NB4 (cell line): Measurements from ENCODE around the gene GNG14.
"Not testable (repeated sequence)": the region's sequence is repeated elsewhere in the genome, so short reads cannot be mapped to it uniquely, and the experiment has no call there.

Experiments
- DNase-seq: peaks from one replicate; pipeline ENCODE4 v3.0.0; 2010; ENCODE audit warnings: low read depth
- H3K4me3 ChIP-seq: one replicate; pipeline ENCODE4 v1.5.1; 2011; ENCODE audit warnings: mild to moderate bottlenecking, low read depth, low read length, moderate library complexity
- MYC ChIP-seq: IDR thresholded peaks from 2 replicates; pipeline ENCODE4 v1.6.1; 2011; ENCODE audit warnings: low read depth, low read length
- POLR2A ChIP-seq: IDR thresholded peaks from 2 replicates; pipeline ENCODE4 v1.6.1; 2011; ENCODE audit warnings: mild to moderate bottlenecking; ENCODE audit not compliant: insufficient read length; ENCODE audit errors: extremely low read depth
- TF ChIP-seq, protein P1 (sequence below): IDR thresholded peaks from 2 replicates; pipeline ENCODE4 v1.6.1; 2011; ENCODE audit warnings: low read depth, low read length
- TF ChIP-seq, protein P2 (sequence below): IDR thresholded peaks from one replicate; pipeline ENCODE4 v1.5.1; 2012; ENCODE audit warnings: low read depth, low read length

GNG14 gene

DNA sequence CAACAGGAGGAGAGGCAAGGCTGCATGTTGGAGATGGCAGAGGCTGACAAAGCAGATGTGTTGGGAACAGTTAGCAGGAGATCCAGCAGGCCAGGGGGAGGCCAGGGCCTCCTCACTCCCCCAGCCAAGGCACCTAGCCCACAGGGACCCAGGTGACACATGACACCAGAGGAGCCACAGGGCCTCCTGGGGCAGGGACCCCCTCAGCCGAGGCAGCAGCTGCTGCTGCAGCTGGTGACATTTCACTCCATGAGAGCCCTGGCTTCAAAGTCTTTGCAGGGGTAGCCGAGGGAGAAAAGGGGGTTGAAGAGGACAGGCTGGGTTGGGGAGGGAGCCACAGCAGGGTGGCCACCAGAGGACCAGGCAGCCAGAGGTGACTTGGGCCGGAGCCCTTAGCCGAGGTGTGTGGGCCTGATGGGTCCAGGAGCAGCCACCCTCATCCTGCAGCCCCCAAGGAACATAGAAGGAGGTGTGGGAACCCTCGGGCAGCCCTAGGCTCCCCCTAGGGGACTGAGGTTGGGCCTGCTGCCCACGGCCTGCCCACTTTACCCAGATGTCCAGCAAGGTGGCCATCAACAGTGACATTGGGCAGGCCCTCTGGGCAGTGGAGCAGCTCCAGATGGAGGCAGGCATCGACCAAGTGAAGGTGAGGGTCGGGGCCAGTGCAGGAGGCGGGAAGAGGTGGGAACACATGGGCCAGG lies at the start of gene GNG14:
GNG14 (plus strand) TSS at position 503 of the 701 bp plus-strand sequence; CDS start at position 554, 51 bp downstream.
- TF ChIP-seq POLR2A, result no peak
- TF ChIP-seq, protein P1, sequence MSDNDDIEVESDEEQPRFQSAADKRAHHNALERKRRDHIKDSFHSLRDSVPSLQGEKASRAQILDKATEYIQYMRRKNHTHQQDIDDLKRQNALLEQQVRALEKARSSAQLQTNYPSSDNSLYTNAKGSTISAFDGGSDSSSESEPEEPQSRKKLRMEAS, result no peak
- TF ChIP-seq MYC, result no peak
- TF ChIP-seq, protein P2, sequence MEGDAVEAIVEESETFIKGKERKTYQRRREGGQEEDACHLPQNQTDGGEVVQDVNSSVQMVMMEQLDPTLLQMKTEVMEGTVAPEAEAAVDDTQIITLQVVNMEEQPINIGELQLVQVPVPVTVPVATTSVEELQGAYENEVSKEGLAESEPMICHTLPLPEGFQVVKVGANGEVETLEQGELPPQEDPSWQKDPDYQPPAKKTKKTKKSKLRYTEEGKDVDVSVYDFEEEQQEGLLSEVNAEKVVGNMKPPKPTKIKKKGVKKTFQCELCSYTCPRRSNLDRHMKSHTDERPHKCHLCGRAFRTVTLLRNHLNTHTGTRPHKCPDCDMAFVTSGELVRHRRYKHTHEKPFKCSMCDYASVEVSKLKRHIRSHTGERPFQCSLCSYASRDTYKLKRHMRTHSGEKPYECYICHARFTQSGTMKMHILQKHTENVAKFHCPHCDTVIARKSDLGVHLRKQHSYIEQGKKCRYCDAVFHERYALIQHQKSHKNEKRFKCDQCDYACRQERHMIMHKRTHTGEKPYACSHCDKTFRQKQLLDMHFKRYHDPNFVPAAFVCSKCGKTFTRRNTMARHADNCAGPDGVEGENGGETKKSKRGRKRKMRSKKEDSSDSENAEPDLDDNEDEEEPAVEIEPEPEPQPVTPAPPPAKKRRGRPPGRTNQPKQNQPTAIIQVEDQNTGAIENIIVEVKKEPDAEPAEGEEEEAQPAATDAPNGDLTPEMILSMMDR, result no peak
- DNase-seq, result no peak
- no peak within 1 kb of the TSS for H3K4me3 ChIP-seq

DNA sequence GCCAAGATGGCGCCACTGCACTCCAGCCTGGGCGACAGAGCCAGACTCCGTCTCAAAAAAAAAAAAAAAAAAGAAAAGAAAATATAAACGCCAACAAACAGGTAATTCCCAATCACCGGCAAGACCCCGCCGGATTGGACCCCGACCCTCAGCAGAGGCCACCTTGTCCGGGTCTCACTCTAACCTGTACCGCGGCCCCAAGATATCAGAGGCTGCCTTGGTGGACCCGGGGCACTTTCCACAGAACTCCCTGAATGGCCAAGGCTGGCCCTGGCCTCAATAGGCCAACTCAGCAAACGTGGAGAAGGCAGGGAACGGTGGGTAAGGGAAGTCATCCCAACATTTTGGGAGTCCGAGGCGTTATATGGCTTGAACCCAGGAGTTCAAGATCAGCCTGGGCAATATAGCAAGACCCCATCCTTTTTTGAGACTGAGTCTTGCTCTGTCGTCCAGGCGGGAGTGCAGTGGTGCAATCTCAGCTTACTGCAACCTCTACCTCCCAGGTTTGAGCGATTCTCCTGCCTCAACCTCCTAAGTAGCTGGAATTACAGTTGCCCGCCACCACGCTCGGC lies 49.1 kb upstream of the GNG14 start:
- no peak for TF ChIP-seq POLR2A
- TF ChIP-seq MYC, result no peak
- TF ChIP-seq, protein P1, result no peak
- TF ChIP-seq, protein P2, result no peak
- no peak overlapping the region for H3K4me3 ChIP-seq
- DNase-seq, result no peak

DNA sequence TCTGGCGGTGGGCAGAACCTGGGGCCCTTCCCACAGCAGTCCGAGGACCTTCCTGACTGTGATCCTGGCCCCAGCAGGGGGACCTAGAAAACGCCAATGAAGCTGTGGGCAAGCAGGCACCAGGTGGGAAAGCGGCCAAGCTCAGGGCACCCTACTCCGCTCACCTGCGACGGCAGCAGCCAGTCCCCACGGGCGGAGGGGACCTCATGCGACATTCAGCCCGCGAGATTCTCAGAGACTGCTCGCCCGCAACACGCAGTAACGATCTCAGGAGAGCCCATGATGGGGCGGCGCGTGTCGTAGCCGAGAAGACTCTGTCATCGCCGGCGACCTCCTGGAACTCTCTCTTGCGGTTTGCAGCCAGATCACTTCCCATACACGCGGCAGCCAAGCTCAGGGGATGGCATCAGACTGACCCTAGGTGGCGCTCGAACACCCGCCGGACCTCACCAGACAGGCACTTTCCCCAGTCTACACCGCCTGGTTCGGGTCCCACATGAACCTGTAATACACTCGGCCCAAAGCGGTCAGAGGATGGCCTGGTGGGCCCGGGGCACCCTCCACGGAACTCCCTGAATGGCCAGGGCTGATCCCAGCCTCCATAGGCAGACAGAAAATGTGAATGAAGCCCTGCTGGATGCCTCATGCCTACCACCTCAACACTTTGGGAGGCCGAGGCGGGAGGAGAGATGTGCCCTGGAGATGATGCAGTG lies 47.7 kb upstream of the GNG14 start:
- DNase-seq, result peak; percentile 87
- TF ChIP-seq, protein P1, result peak; percentile 83
- TF ChIP-seq, protein P2, result peak; percentile 81
- TF ChIP-seq POLR2A, result no peak
- peak; percentile 92 for TF ChIP-seq MYC
- H3K4me3 ChIP-seq, result no peak overlapping the region

DNA sequence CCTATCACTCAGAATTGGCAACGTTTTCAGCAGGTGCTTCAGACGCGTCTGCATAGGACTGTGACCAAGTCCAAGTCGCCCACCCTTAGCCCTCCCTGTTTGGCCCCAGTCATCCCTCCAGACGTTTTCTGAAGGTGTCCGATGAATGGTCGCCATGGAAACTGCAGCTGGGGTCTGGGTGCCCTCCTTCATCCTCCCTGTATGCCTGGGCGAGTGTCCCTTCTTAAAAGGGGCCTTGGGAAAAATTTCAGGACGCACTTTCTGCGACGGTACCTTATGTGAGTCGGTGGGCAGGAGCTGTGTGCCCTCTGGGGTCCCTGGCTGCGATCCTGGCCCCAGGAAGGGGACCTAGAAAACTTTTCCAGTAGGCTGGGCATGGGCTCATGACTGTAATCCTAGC lies 46.3 kb upstream of the GNG14 start:
- TF ChIP-seq, protein P2, result no peak
- TF ChIP-seq POLR2A (no peak), MYC (no peak)
- TF ChIP-seq, protein P1, result no peak
- H3K4me3 ChIP-seq, result no peak overlapping the region
- no peak for DNase-seq

DNA sequence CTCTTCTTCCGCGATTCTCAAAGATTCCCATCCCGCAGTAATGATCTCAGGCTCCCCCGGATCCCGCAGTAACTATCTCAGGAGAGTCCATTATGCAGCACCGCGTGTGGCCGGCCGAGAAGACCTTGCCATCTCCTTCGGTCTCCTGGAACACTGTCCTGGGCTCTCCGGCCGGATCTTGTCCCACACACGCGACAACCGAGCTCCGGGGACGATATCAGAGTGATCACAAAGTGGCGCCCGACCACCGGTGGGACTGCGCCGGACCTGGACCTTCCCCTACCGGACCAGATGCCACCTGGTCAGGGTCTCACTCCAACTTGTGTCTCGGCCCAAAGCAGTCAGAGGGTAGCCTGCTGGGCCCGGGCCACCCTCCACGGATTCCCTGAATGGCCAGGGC lies 45.3 kb upstream of the GNG14 start:
- no peak for DNase-seq
- H3K4me3 ChIP-seq, result no peak overlapping the region
- TF ChIP-seq MYC (no peak), POLR2A (no peak)
- TF ChIP-seq, protein P2, result no peak
- TF ChIP-seq, protein P1, result no peak

DNA sequence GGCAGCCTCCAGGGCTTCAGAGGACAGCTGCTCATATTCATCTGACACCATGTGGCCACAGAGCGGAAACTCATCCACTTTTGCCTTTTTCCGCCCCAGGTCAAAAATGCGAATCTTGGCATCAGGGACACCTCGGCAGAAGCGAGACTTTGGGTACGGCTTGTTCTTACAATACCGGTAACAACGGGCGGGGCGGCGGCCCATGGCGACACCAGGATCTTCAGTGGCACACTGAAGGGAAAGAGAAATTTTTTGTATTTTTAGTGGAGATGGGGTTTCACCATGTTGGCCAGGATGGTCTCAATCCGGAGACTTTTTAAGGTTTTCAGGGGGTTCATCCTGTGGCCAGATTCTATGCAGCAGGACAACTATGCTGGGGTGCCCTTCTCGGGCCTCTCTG lies 44.1 kb upstream of the GNG14 start:
- H3K4me3 ChIP-seq, DNase-seq: not testable (repeated sequence)
